NCI-H1417 (cell line): ENCODE results near the gene IGSF9B.

Source experiments
- DNase-seq, 3 experiments: peaks; one replicate each; lab custom pipeline; 2025; lab: John Stamatoyannopoulos, UW

The IGSF9B gene

DNA sequence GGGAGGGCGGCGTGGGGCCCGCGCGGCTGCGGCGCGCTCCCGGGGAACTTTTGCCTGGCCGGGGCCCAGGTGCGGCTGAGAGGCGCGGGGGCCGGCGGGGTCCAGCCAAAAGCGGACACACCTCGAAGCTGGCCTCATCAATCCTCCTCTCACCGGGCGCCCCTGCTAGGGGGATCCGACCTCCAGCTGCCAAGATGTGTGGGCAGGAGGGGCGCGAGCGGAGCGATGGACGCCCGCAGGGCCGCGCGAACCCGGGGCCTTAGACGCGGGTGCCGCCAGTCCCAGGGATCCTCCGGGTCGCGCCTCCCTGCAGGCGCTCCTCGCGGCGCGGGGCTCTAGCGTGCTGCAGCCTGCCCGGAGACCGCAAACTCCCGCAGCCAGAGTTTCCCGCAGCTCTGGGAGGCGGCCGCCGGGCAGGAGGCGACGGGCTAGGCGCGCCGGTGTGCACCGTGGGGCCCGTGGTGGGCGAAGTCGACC is 785 bp downstream of the IGSF9B start:
- DNase-seq, result peak in 2 of 3 experiments; percentile 71 to 76

GRCh38 chr11:133955081-133955891 is 1.5 kb downstream of the IGSF9B start:
- DNase-seq, result peak in 2 of 3 experiments; percentile 70 to 83

DNA sequence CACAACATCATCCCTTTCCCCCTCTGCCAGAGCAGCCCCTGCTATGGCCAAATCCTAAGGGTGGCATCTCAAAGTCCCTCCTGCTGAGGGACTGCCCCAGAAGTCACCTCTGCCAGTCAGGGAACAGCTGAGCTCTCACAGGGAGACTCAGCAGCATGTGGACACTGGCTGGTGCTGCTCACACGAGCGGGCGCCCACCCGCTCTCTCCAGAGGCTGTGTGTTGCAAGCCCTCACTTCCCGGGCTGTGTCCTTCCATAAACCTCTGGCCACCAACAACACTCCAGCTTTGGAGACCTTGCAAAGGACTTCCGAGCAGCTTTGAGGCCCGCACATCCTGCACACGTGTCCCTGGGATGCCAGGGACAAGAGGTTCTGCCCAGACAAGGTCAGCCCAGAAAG is 2.8 kb downstream of the IGSF9B start:
- no peak for DNase-seq

GRCh38 chr11:133953547-133953946 is 3.2 kb downstream of the IGSF9B start:
- DNase-seq, result no peak

GRCh38 chr11:133952199-133953190 is 4.3 kb downstream of the IGSF9B start:
- DNase-seq, result no peak

GRCh38 chr11:133951327-133952198 is 5.2 kb downstream of the IGSF9B start:
- DNase-seq, result peak; percentile 78 to 93 (median 83)

DNA sequence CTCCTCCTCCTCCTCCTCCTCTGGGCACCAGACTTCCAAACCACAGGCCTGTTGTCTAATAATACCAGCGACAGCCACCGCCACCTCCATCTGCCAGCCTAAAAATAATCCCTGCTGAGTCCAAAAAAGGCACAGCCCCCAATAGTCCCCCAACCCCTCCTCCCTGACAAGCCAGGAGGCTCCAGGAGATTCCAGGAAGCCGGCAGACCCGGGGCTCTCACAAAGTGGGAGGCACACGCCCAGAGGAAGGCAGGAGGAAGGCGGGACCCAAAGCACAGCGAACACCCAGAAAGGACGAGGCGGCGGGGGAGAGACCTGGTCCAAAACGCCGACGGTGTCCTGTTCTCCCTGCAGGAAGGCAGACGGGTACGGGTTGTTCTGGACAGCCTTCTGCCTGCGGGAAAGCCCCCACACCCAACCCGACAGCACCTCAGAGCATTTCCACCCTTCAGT is 5.9 kb downstream of the IGSF9B start:
- peak in 1 of 3 experiments; percentile 69 for DNase-seq

- no peak for DNase-seq
These were observed 6.3 kb downstream of the IGSF9B start for GRCh38 chr11:133950421-133950820.

DNA sequence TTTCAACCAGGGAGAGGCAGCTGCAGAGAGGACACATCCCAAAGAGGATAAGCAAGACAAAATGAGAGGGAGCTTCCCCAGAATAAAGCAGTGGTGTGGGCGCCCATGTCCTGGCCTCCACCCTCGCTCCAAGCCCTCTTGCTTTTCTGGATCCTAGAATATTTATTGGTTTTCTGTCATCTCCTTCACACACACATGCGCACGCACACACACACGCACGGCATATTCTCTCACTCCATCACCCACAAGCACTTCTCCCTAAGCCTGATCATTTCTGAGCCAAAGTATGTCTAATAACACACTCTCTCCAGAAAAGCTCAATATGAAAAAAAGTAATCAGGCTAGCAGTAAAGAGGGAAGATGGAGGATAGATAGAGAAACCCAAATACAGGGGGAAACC is 7.6 kb downstream of the IGSF9B start:
- peak in 2 of 3 experiments; percentile 48 to 68 for DNase-seq

DNA sequence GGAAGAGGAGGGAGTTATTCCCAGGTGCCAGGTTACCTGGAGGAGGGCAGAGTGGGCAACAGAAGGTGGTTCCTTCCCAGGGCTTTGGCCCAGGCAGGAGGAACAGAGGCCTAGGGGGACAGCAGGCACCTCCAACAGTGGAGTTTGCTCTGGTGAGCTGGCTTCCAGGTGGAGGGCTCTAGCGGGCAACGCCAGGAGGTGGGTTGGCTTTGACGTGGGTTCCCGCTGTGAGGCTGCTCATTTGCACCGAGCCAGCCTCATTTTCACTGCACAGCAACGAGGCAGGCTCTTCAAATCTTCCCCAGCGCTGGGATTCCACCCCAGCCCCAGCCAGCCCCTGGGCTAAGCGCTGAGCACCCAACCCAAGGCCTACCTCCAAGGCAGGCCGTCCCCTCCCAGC is 8.1 kb downstream of the IGSF9B start:
- DNase-seq, result peak in 2 of 3 experiments; percentile 94 to 96

GRCh38 chr11:133947321-133947756 is 9.4 kb downstream of the IGSF9B start:
- DNase-seq, result peak; percentile 14 to 81 (median 76)

- DNase-seq, result peak; percentile 48 to 91 (median 86)
These were observed 10.0 kb downstream of the IGSF9B start for GRCh38 chr11:133946541-133947318.

- DNase-seq, result no peak
These were observed 10.7 kb downstream of the IGSF9B start for GRCh38 chr11:133946051-133946450.

DNA sequence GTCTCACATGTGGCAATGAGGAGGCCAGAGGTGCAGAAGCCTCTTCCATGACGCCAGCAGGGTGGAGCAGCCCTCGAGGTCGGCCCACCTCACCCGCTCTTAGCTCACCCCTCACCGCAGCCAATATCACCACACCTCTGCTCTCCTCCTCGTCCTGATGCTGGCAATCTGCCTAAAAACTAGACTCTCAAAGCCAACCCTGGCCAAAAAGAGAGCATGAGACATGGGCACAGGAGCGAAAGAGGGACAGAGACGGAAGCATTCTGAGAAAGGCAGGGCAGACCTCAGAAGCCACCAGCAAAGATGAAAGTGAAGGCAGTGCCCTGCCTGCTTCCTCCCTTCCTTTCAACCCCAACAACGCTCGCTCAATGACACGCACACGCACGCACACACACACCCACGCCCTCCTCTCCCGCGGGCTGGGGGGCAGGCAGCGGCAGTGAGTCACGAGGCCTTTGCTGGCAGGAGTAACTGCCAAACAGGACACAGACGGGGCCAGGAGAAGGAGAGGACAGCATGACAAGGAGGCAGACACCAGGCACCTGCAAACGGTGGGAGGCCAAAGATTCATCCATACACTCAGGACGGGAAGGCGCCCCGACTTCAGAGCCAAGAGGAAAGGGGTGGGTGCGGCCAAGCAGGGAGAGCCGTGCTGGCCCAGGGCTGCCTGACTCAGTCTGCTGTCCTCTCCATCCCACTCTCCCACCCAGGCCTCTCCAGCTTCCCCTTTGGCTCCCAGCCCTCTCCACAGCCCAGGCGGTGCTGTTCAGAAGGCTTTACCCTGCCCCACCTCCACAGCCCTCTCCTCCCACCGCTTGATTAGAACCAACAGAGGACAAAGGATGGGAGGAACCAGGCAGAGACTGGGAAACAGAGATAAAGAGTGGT is 11.4 kb downstream of the IGSF9B start:
- no peak for DNase-seq

DNA sequence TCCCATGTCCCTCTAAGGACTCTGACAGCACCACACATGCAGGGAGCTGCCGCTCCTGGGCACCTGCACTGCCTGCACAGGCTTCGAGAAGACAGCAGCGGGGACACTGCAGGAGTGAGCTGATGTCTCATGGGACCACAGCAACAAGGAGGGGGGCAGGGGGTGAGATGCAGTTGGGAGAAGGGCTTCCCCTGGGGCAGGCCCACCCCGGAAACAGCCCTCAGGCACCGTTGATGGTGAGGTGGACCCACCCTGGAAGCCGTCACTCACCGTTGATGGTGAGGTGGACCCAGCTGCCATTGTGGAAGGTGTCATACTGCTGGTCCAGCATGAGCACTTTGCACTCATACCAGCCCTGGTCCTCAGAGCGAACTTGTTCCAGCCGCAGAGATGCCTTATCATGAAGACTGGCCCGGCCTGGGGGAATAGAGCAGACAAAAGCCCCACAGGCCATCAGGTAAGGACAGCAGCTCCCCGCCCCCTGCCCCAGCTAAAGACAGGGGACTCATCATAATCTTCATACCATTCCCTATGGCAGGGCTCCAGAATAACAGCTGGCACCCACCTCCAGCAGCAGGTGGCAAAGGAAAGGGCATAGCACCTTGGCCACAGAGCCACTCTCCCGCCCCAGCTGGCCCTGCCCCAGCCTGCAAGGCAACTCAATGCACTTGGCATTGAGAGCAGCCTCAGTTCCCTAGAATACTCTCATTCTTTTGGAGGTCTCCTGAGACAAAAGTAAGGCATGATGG is 12.6 kb downstream of the IGSF9B start:
- no peak for DNase-seq

GRCh38 chr11:133942577-133942976 is 14.2 kb downstream of the IGSF9B start:
- DNase-seq, result peak in 1 of 3 experiments; percentile 19

- no peak for DNase-seq
These were observed 15.2 kb downstream of the IGSF9B start for GRCh38 chr11:133941546-133941945.

DNA sequence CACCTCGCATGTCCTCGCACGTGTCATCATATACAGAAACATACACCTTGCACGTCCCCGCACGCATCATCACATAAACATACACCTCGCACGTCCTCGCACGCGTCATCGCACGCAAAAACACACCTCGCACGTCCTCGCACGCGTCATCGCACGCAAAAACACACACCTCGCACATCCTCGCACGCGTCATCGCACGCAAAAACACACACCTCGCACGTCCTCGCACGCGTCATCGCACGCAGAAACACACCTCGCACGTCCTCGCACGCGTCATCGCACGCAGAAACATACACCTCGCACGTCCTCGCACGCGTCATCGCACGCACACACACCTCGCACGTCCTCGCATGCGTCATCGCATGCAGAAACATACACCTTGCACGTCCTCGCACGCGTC is 16.7 kb downstream of the IGSF9B start:
- DNase-seq, result no peak

DNA sequence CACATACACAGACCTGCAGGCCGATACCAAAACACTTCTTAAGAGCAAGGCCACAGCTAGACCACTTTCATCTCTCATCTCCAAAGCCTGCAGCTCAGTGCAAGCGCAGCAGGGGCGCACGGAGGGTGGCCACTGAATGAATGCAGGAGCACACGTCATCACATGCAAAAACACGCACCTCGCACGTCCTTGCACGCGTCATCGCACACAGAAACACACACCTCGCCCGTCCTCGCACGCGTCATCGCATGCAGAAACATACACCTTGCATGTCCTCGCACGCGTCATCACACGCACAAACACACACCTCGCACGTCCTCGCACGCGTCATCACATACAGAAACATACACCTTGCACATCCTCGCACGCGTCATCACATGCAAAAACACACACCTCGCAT is 17.2 kb downstream of the IGSF9B start:
- DNase-seq, result no peak
